IPS-NIHi11 (cell line): ENCODE results near the gene CTSD.

Experiments
- DNase-seq: peaks from one replicate; pipeline ENCODE4 v3.0.0; 2012; ENCODE audit warnings: mixed read lengths, low spot score

The CTSD gene

DNA sequence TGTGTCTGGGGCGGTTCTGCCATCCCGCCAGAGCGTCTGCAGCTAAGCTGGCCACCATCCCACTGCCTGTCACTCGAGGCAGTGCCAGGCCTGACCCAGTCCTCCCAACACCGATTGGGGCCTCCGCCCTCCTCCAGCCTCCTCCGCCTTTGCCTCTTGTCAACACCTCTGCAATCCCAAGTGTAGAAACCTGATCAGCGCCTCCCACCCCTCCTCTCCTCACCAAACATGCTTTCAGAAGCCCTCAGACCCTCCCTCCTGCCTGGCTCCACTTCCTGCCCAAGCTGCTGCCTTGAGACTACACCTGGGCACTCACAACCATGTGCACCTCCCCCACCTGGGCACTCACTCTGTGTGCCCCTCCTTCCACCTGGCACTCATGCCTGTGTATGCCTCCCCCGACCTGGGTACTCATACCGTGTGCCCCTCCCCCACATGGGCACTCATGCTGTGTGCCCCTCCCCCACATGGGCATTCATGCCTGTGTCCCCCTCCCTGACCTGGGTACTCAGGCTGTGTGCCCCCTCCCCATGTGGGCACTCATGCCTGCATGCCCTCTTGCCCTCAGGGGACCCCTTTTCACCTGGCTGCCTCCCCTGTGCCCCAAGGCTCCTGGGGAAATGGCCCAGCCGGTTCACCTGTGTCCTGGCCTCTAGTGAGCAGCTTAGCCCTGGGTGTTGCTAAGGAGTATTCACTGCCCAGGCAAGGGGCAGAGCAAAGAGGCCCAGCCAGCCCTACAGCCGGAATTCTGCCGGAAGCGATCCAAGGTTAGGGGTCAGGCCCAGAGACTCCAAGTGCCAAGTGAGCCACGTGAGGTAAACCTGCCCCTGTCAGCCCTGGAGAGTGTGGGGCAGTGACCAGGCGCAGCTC lies 7.8 kb downstream of the CTSD start:
- DNase-seq, result no peak

DNA sequence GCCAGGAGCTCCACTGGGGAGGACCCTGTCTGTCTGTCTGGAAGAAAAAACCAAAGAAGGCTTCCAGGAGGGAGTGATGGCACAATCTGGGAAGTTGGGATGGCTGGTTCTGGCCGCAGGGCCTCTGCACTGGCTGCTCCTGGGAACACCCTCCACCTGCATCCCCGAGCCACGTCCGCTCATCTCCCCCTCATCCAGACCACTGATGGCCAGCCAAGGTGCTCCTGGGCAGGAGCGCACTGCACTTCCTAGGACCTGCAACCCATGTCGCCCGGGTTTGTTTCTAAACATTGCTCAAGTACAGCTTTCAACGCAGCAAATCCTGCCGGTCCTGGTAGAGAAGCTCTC lies 8.4 kb downstream of the CTSD start:
- DNase-seq, result no peak

DNA sequence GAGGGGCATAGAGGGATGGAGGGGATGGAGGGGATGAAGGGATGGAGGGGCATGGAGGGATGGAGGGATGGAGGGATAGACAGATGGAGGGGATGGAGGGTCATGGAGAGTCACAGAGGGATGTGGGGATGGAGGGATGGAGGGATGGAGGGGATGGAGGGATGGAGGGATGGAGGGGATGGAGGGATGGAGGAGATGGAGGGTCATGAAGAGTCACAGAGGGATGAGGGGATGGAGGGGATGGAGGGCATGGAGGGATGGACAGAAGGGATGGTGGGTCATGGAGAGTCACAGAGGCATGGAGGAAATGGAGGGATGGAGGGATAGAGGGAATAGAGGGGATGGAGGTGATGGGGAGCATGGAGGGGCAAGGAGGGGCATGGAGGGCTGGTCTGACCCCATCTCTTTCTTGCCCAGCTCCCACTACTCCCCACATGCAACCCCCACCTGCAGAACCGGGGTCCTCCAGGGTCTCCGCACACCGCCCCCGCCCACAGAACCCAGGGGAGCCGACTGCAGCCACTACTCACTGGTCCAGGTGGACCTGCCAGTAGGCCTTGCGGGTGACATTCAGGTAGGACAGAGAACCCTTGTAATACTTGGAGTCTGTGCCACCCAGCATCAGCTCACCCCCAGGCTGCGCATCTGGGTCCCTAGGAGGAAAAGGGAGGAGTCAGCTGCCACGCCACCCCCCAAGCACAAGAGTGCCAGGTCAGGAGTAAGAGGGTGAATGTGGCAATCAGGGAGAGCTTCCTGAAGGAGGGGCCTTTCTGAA lies 9.2 kb downstream of the CTSD start:
- DNase-seq, result no peak

DNA sequence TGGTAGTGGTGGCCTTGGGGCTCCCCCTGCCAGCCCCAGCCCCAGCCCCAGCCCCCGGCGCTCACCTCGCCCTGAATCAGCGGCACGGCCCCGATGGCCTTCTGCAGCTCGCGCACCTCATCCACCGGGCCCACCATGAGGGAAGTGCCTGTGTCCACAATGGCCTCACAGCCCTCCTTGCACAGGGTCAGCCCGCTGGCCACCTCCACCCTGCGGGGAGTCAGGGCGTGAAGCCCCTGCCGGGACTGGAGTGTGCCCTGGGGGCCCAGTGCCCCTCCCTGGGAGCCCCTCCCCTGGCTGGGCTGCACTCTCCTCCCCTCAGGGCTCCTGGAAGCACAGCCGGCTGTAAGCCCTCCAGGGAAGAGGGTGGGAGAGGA lies 9.8 kb downstream of the CTSD start:
- DNase-seq, result no peak

DNA sequence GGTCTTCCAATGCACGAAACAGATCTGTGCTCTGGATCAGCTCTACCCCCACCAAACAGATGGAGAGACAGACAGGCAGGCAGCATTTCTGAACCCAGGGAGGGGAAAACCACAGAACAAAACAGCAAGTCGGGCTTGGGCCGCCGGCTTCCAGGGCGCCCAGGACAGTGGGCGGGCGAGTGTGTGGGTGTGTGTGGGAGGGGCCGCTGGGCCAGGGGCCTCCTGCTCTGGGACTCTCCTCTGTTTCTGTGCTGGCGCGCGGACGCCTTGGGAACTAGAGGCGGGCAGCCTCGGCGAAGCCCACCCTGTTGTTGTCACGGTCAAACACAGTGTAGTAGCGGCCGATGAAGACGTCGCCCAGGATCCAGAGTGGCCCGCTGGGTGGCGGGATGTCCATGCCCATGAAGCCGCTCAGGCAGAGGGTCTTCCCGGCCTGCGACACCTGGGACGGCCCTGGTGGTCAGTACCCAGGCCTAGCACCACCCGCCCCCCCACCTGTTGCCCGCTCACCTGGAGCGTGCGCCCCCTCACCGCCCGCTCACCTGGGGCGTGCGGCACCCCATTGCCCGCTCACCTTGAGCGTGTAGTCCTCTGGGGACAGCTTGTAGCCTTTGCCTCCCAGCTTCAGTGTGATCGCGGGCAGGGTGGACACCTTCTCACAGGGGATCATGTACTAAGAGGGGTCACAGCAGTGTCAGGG lies 10.3 kb downstream of the CTSD start:
- DNase-seq, result no peak

DNA sequence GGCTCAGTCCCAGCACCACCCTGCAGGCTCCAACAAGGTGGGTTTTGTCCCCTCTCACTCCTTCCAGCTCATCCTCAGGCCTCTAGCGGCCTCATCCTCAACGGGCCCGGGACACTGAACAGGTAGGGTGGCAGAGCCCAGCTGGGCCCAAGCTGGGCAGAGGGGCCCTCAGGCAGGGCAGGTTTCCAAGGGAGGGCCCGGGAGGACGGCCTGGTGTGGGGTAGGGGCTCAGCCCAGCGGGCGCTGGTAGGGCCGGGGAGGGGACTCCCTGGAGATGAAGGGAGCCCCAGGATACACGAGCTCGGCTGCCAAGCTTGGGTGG lies 10.9 kb downstream of the CTSD start:
- no peak for DNase-seq

DNA sequence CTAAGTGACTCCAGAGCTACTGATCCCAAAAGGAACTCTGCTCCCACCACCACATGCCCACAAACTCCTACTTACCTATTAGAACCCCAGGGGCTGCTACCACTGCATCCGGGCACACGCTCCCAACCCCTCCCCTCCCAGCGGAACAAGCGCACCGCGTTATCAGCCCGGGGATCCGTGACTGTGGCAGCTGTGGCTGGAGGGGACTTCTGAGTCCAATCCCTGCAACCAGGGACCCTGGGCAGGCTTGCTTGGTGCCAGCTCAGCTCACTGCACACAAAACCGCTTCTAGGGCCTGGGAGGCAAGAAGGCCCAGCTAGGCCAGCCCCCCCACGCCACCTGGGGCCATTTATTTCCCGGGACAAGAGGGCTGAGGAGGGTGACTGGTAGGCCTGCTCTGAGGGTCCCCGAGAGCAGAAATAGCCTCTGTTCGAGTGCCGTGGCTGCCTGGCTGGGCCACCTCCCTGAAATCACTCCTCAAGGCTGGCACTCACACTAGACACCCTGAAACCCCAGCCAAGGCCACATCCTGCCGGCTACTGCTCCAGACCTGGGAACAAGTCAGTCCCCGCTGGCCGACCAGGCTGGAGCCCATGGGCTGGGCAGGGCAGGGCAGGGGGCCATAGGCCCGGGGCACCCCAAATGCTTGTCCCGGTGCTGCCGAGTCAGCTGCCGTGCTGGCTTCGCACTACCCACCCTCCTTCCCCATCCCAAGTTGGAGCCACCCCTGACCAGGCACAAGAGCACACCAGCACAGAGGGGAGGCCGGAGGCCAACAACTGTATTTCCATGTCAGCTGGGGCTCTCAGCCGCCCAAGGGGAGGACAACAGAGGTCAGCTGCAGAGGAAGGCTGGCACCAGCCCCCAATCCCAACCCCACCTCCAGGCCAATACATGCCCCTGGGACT lies 11.5 kb downstream of the CTSD start:
- DNase-seq, result no peak

DNA sequence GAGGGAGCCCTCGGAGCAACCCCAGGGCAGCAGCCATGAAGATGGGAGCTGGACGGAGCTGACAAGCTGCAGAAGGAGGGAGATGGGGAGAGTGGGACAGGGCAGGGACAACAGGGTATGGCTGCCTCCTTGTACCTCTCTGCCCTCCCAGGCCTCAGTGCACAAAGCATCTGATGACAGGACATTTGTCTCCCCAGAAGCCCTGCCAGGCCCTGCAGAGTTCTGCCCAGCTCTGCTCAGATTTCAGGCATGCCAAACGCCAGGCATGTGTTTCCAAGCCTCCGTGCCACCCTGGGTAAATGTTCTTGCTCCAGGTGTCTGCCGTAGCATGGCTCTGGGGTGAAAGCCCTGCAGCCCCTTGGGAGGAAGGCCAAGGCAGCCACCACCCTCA lies 12.2 kb downstream of the CTSD start:
- no peak for DNase-seq

DNA sequence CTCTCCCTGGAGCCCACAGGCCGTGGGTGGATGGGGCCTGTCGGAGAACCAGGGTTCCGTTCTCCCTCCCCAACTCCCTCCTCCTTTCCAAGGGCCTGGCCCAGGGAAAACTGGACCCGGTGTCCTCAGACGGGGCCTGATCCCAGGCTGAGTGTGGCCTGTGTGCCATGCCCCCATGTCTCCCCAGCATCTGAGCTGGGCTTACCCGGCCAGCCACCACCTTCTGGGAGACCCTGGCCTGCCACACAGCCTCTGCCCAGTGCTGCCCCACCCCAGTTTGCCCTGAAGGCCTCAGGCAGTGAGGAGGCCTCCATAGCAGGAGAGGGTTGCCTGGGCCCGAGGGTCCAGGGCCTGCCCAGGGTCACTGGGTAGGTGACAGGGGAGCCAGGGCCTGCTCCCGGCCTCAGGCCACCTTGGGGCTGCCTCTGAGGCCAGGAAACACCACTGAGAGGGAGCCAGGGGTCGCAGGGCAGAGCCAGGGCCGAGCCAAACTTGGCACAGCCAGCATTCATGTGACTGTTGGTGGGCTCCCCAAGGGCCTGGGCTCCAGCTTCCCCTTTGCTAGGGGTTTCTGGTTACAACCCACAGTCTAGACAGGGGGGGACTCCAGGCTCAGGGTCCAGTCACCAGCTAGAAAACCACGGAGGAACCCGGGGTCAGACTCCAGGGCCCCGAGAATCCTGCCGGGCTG lies 12.7 kb downstream of the CTSD start:
- DNase-seq, result no peak

DNA sequence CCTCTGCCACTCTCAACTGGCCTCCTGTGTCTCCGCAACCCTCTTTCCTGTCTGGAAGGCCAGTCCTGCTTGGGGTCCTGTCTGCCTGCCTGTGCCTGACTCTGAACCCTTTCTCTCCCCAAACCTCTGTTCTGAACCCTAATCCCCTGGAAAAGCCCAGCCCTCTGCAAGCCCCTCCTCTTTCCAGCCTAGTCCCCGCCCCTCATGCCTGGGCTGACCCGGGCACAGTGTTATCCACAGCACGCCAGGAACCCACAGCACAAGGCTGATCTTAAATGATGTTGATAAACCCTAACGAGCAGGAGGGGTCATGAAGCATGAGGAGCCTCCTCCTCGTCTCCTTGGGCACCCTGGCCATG lies 13.3 kb downstream of the CTSD start, which contains the start of gene IFITM10:
Gene IFITM10 (minus strand): TSS at position 115 of the 359 bp plus-strand sequence. CDS start 153 bp downstream, outside the sequence.
- DNase-seq, result peak; percentile 75

DNA sequence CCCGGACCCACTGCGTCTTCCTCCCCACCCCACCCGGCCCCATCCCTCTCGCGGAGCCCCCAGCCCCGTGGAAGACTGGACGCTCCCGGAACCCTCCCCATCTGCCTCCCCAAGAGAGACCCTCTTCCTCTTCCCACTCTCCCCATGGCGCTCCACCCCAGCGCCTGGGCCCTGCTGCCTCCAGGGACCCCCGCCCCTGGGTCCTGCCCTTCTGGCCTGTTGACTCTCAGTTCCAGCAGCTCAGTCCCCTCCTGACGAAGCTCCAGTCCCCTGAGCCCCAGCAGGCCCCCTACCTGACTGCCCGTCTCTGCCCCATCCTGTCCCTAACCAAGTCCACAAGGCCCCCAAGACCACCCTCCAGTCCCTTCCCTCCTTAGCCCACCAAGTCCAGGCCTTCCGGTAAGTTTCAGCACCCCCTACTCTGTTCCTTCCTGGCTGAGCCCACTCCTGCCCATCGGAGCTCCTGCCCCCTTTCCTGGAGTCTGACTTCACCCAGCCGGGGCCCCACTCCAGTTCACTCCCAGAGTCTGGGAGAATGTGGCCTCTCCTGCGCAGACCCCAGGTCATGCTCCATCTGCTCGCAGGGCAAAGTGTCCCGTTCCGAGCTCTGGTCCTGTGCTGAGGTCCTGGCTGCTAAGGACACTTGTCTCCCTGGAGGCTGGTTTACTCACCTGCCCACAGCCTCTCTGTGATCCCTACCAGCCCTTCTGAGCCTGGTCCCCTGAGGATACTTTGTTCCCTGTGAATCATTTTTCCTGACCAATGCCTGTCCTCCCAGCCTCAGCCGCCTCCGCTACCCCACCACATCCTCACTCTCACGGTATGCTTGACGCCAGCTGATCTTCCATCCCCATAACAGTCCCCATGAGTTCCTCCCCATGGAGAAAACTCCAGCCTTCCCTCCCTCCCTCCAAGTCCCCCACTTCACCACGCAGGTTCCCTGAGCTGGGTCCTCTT lies 14.1 kb downstream of the CTSD start:
- DNase-seq, result no peak

DNA sequence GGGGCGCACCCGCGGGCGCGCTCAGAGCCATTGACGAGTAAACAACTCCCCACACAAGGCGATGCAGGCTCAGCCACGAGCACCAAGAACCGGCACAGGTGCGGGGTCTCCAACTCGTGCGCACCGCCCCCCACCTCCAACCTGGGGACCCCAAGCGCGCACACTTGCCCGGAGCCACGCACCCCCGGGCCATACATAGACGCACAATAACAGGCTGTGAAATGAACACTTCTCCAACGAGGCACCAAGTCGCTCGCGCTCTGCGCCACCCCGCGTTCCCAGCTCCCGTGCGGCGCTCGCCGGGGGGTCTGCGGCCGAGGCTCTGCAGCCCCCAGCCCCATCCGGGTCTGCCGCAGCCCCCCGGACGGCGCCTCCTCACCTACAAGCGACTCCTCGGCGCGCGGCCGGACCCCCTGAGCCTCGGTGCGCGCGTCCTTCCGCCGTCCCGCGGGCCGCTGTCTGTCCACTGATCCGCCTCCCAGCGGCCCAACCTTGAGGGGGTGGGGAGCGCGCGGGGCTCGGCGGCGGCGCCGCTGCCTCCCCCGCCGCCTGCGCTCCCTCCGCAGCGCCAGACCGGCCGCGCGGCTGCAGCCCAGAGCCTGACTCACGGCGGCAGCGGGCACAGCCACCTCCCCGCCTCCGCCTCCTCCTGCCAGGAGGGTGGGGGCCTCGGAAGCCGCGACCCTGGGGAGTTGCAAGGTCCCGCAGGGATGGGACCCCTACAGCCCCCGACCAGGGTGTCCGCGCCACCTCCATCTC lies 14.9 kb downstream of the CTSD start:
- DNase-seq, result peak; percentile 80

DNA sequence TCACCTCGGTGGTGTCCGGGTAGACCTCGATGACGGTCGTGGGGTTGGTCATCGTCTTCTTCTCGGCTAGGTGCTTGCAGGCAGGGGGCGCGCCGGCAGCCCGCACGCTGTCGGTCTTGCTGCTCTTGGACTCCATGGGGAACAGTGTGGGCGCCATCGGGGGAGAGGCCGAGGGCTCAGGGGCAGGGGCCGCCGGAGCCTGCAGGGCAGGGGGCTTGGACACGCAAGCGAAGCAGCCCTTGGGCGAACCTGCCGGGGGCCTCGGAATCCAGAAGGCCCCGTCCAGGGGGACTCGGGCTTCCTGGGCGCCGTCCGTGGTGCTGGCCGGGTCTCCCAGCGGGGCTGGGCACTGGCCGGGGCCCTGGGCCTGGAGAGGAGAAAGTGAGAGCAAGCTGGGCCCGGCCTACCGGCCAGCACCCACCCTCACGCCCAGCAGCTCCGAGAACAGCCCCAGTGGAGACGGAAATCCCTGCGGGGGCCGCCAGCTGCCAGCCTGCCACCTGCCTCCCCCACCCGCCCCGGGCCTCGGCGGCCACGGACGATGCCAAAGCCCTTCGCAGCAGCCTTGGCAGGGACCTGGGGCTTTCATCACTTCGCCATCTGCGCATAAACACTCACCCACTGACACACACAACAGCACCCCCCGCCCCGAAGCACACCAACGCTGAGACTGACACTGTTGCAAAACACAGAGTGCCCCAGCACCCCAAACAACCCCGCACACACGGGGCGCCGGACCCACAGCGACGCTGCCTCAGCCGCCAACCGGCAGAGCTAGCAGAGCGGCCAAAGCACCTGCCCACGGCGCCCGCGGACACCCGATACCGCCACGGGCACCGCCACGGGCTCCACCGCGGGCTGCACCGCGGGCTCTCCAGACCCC lies 15.7 kb downstream of the CTSD start:
- peak; percentile 74 for DNase-seq

DNA sequence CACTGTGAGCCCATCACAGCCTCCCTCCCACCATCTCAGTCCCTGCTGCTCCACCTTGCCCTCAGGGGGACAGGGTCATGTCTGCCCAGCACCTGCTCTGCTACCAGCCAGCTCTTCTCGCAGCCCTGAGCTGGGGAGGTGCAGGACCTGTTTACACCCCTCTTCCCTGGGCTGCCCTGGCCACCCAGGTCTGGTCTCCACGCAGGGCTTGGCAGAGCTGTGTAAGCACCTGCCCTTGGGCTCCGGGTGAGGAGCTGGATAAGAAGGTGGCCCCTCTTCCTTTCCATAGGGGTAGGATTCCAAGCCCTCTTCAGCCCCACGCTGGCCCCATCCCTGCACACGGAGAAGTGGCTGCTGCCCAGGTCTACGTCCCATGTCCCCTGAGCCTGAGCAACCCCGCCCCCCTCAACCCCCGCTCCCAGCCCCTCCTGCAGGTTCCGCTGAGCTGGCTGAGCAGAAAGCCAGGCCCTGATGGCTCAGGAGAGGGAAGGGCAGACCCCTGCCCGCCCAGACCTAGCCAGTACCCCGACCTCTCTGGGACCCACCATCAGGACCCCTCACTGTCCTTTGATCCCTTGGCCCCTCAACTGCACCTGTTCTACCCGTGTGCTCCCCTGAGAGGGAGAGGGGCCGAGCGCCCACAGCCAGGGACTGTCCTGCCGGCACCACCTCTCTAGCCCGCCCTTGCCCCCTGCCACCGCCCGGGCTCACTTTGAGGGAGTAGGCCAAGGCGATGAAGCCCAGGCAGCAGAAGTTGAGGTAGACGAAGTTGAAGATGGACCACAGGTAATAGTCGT lies 16.6 kb downstream of the CTSD start:
- DNase-seq, result no peak

DNA sequence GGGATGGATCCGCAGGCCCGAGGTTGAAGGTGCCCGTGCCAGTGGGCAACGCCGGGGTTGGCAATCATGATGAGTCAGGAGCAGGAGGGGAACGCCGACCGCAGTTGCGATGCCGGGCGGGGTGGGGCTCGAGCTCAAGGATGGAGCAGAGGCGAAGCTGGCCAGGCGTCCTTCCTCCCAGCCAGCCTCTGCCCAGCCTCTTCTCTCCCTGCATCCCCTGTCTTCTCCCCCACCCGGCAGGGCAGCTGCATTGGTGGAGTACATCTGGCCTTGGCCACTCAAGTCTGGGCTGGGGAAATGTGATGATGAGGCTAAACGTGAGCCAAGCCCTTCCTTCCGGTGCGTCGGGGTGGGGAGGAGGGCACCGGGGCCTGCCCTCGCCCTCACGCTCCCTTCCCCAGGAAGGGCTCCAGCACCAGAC lies 17.2 kb downstream of the CTSD start:
- DNase-seq, result no peak

DNA sequence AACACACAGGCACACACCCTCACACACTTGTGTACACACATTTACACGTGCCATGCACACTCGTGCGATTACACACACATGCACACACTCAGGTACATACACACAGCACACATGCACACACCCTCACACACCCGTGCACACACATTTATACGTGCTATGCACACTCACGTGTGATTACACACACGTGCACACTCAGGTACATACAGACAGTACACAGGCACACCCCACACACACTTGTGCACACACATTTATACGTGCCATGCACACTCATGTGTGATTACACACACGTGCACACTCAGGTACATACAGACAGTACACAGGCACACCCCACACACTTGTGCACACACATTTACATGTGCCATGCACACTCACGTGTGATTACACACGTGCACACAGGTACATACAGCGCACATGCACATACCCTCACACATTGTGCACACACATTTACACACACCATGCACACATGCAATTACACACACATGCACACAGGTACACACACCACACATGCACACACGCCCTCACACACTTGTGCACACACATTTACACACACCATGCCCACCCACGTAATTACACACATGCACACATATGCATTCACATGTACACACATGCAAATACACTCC lies 17.9 kb downstream of the CTSD start:
- DNase-seq, result no peak
